GM18907 (cell line): ENCODE results near the gene ABHD1.
"Not testable (repeated sequence)": the region's sequence is repeated elsewhere in the genome, so short reads cannot be mapped to it uniquely, and the experiment has no call there.

Source experiments
- ATAC-seq: cut with Tn5 transposase; IDR thresholded peaks from one replicate; pipeline ENCODE4 v1.9.1; 2021; ENCODE audit warnings: mild to moderate bottlenecking, moderate library complexity; ENCODE audit not compliant: unreplicated experiment

Gene ABHD1

DNA sequence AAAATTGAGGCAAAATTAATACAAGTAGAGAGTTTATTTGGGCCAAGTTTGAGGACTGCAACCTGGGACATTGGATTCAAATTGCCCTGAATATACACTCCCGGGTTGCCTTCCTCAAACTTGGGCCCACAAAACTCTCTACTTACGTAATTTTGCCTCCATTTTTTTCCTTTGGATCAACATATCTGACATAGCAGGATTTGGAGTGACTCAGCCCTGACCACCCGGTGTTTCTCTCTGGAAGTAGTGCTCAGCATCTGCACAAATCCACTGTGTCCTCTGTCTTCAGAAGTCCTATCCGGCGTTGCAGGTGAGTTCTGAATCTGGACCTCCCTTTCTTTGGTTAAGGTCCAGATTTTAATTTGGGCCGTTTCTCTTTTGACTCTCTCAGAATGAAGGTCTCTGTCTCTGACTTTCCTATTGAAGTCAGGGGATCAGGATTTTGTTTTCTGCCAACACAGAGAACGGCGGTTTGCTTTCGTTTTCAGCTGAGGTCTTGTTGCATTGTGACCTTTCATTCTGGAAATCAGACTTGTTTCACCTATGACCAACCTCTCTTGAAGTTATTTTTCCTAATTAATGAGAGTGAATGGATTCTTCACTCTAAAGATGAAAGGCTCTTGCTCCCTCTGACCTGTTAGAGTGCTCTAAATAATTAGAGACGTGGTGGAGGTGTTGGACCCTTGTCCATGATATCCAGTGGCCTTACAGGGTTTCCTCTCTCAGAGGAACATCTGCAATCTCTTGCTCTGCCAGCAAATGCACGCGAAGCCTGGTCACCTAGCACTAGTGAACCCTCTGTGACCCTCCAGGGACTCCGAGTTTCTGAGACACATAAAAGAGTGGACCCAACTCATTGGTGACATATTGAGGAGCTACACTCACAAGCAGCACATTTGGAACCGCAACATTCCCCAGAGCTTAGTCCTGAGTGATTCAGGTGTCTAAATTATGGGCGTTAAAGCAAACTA is 38.8 kb downstream of the ABHD1 start:
- no peak for ATAC-seq

DNA sequence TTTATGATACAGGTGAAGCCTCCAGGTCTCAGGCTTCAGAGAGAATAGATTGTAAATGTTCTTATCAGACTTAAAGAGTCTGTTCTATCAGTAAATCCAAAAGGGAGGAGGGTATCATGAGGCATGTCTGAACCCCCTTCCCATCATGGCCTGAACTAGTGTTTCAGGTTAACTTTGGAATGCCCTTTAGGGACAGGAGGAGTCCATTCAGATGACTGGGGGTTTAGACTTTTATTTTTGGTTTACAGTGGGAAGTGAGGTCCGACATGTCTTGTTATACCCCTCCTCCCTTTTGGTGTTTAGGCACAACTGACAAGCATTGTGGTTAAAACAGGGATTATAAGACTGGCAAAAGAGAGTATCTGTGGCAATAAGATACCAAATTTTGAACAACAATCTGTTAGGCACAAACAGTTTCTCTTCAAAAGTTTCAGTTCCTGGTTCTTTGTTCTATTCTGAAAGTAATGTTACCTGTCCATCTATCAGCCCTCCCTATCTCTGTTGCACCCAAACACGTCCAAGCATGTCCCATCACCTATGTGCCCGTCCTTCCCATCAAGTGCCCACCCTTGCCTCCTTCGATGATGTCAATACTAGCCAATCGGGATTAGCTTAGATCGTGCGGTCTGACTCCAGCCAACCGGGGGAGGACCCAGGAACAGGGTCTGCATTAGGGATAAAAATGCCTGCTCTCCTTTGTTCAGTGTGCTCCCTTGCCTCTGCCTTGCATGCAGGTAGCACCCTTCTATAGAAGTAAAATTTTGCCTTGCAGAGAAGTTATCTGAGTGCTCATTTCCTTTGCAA is 41.5 kb downstream of the ABHD1 start:
- ATAC-seq, result no peak

DNA sequence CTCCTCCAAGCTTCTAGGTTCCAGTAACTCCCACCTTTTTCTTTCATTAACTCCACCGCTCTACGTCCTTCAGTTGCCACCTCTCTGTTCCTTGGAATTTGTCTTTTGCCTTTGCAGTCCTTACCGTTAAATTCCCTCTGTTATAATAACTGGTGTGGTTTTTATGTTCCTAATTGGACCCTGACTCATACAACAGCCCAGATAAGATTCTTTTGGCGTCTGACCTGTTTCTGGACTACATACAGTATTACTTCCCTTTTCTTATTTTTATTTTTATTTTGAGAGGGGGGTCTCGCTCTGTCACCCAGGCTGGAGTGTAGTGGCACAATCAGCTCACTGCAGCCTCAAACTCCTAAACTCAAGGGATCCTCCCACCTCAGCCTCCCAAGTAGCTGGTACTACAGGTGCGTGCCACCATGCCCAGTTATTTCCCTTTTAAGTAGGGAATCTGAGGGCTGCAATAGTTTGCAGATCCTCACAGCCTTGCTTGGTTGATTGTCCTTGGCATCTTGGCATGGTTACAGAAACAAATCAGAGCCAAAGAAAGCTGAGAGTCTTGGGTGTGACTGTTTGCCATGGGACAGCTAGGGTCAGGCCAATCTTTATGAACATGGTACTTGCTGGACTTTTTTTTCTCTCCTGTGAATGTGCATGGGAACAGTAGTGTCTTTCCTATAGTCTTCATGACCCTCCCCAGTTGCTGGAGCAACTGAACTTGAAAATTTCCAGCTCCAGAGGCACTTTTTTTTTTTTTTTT is 47.1 kb downstream of the ABHD1 start:
- ATAC-seq, result no peak

DNA sequence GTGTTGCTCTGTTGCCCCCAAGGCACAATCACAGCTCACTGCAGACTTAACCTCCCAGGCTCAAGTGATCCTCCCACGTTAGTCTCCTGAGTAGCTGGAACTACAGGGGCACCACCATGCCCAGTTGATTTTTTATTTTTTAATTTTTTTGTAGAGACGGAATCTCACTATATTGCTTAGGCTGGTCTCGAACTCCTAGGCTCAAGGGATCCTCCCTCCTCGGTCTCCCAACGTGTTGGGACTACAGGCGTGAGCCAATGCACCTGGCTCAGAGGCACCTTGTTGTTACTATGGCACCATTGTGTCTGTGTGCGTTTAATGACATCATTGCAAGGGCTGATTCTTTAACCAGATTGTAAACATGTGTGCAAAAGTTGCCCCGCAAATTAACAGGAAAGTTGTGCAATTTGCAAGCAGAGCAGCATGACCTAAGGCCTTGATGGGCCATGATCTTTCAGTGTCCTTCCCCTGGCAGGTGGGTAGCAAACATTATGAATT is 47.8 kb downstream of the ABHD1 start:
- ATAC-seq, result no peak

DNA sequence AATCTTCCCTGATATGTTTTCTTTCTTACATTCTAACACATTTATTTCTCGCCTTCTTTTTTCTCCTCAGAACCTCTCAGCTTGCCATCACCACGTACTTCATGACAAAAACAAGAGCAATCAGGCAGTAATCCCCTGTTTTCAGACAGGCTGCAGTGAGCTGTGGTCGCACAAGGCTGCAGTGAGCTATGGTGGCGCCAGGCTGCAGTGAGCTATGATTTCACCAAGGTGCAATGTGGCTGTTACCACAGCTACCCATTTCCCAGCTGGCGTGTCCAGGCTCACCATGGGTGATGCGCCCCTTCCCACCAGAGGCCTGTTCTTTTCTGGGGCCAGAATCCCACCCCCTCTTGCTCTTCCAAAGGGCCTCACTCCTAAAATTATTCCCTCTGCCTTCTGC is 51.0 kb downstream of the ABHD1 start:
- no peak for ATAC-seq

DNA sequence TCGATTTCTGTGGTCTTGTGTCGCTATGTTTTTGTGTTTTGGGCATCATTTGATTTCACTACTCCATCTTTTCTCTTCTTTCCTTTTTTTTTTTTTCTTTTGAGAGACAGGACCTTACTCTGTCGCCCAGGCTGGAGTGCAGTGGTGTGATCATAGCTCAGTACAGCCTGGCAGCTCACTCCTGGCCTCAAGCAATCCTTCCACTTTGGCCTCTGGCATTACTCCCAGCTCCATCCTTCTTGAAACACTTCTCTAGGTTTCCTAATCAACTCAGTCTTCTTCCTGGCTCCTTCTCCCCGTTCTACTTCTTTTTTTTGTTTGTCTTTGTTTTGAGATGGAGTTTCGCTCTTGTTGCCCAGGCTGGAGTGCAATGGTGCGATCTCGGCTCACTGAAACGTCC is 51.7 kb downstream of the ABHD1 start:
- ATAC-seq, result no peak

DNA sequence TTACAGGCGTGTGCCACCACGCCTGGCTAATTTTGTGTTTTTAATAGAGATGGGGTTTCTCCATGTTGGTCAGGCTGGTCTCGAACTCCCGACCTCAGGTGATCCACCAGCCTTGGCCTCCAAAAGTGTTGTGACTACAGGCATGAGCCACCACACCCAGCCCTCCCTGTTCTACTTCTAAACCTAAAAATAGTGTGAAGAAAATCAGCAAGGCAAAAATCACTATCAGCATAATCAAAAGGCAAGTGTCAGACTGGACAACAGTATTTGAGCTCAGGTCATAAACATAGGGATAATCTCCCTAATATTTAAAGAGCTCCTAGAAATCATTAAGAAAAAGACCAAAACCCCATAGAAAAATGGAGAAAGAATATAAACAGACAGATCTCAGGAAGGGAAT is 52.2 kb downstream of the ABHD1 start:
- not testable (repeated sequence) for ATAC-seq

DNA sequence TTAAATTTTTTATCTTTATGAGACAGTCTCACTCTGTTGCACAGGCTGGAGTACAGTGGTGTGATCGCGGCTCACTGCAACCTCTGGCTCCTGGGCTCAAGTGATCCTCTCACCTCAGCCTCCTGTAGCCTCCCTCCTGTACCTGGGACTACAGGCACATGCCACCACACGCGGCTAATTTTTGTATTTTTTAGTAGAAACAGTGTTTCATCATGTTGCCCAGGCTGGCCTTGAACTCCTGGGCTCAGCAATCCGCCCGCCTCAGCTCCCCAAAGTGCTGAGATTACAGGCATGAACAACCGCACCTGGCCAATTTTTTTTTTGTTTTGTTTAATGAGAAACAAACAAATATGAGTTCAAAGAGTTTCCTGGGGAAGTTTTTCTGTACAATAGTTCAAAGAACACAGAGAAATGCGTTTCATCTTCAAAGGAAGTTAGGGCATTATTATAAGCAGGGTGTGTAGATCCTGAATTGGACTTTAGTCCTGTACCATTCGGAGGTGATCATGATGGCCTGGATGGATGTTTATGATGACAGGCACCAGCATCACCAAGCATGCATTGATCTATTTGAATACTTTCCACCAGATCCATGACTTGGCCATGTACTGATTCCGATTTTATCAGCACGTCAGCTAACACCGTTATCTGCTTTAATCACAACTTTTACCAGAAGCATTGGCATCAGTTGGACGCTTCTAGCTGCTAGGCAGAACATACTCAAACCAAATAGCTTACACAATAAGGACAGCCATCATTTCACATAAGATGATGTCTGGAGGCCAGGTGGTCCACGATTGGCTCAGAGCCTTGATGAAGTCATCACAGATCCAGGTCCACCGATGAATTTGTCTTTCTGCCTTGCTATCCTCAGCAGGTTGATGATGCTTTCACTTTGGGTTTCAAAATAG is 54.1 kb downstream of the ABHD1 start:
- ATAC-seq, result no peak

DNA sequence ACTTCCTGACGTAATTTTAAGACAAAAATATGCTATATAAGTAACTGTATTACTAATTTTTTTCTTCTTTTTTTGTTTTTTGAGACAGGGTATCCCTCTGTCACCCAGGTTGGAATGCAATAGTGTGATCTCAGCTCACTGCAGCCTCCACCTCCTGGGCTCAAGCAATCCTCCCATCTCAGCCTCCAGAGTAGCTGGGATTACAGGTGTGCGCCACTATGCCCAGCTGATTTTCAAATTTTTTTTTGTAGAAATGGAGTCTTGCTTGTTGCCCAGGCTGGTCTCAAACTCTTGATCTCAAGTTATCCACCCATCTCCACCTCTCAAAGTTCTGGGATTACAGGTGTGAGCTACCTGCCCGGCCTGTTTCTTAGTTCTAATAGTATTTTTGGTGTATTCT is 54.9 kb downstream of the ABHD1 start:
- ATAC-seq, result no peak

DNA sequence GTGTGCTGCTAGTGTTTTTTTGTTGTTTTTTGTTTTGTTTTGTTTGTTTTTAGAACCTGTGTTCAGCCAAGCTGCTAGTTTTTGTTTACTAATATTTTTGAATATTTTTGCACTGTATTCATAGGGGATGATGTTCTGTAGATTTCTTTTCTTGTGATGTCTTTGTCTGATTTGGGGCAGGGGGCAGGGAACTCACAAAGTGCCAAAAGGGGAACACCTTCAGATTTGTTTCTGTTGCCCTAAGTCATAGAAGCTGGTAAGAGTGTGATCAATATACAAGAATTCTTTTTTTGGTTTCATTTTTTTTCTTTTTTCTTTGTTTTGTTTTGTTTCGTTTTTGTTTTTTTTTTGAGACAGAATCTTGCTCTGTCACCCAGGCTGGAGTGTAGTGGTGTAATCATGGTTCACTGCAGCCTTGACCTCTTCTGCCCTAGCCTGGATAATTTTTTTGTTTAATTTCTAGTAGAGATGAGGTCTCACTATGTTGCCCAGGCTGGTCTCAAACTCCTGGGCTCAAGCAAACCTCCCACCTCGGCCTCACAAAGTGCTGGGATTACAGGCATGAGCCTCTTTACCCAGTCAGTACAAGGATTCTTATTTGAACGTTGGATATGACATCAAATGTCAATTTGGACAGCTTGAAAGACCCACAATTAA is 55.9 kb downstream of the ABHD1 start:
- no peak for ATAC-seq
